ENCODE results near the gene RNF113B.

DNA sequence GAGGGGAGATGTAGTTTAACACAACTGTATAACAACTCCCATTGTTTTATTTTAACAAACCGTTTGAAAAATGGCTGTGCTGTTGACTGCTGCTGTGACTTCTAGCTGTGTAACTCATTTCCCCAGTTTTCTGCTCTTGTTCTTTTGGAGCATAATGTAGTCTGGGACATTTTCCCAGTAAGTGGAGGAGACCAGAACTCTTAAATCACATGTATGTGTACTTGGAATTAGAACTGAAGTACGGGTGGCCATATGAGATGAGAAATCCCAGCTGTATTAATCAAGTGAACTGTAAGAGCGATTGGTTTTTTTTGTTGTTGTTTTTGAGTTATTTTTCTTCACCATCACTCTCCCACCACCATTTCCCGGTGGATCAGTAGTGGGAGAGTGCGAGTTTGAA, 49.4 kb upstream of the RNF113B start:
- TF ChIP-seq, protein P1, sequence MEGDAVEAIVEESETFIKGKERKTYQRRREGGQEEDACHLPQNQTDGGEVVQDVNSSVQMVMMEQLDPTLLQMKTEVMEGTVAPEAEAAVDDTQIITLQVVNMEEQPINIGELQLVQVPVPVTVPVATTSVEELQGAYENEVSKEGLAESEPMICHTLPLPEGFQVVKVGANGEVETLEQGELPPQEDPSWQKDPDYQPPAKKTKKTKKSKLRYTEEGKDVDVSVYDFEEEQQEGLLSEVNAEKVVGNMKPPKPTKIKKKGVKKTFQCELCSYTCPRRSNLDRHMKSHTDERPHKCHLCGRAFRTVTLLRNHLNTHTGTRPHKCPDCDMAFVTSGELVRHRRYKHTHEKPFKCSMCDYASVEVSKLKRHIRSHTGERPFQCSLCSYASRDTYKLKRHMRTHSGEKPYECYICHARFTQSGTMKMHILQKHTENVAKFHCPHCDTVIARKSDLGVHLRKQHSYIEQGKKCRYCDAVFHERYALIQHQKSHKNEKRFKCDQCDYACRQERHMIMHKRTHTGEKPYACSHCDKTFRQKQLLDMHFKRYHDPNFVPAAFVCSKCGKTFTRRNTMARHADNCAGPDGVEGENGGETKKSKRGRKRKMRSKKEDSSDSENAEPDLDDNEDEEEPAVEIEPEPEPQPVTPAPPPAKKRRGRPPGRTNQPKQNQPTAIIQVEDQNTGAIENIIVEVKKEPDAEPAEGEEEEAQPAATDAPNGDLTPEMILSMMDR (IDR thresholded peaks at IDR 0.05 in 8 of 11, conservative IDR thresholded peaks at IDR 0.05 in 3 of 11), result no peak
- TF ChIP-seq POLR2AphosphoS5 (IDR thresholded peaks at IDR 0.05), result no peak

All from spleen (tissue), 7 donors.